Peyer's patch (tissue), 4 donors: ENCODE results near the gene SPTB.

Experiments
- CTCF ChIP-seq, 6 experiments: fragments of 450-650 bp in 4 of 6; fragments of 200-600 bp in 2 of 6; sonication (generic) in 1 of 6; IDR thresholded peaks; one replicate each; pipeline ENCODE4 v1.5.1; 2017 to 2019; ENCODE audit warnings: antibody characterized with exemption in 6 of 6, mild to moderate bottlenecking in 3 of 6, moderate library complexity in 1 of 6
- POLR2A ChIP-seq, 2 donors: fragments of 450-650 bp; IDR thresholded peaks; one replicate each; pipeline ENCODE4 v1.5.1; 2017; ENCODE audit warnings: antibody characterized with exemption in 2 of 2, mild to moderate bottlenecking in 2 of 2, moderate library complexity in 2 of 2

- TF ChIP-seq CTCF (IDR thresholded peaks at IDR 0.05) (no peak), POLR2A (IDR thresholded peaks at IDR 0.05) (no peak)
These were observed 91.0 kb downstream of the SPTB start for GRCh38 chr14:64788706-64789105.
